Measurements from ENCODE around the gene KCNJ5.

DNA sequence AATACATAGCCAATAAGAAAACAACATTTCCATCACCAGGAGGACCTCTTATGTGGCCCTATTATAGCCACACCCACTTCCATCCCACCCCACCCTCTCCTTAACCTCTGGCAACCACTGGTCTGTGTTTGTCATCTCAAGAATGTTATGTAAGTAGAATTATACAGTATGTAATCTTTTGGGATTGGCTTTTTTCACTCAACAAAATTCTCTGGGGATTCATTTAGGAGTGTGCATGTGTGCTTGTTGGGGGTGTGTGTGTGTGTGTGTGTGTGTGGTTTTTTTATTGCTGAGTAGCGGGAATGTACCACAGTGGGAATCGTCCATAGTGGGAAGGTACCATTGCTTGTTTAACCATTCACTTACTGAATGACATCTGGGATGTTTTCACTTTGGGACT lies 5.2 kb downstream of the KCNJ5 start:
- no peak for TF ChIP-seq ZNF274 (IDR thresholded peaks at IDR 0.05; ENCODE audit: low read depth, low read length)
- TF ChIP-seq YY1 (IDR thresholded peaks at IDR 0.05; ENCODE audit: insufficient read depth, insufficient read length), result no peak

Measured in NT2/D1 (cell line).